CD4-positive, alpha-beta T cell treated with Interleukin-6 at 100 ng/mL for 8 hours (primary cell): Measurements from ENCODE around the gene GTPBP1.

ENCODE experiments used
- DNase-seq: peaks from one replicate; pipeline ENCODE4 v3.0.0-alpha.2; 2020; ENCODE audit warnings: mixed read lengths, low spot score

The GTPBP1 gene

DNA sequence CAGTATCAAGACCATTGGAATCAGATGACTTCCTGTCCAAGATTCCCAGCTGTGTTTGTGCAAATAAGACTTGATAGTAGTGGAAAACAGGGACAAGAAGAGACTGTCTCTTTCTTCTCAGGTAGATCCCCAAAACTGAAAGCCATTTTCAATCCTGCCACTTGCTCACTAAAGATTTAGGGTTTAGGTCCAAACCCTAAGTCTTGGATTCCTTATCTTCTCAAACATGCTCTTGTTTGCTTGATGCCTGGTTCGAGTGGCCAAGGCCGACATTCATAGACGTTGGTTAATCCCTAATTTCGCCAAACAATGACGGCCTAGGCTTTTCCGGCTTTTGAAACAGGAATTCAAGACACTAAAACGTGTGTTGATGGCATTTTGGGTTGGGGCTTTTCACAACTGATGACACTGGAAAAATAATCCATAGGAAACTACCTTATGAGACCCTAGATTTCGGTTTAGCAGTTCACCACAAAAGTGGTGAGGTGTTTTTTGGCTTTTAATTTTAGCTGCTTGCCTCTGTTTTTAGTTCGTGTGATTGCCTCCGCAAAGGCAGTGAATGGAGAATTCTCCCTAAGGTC is 1.0 kb upstream of the GTPBP1 start:
- DNase-seq = no peak

- peak; percentile 23 for DNase-seq
Observed at GRCh38 chr22:38706101-38706900, 557 bp downstream of the GTPBP1 start.

GRCh38 chr22:38706901-38707195 is 1.1 kb downstream of the GTPBP1 start:
- DNase-seq = no peak

DNA sequence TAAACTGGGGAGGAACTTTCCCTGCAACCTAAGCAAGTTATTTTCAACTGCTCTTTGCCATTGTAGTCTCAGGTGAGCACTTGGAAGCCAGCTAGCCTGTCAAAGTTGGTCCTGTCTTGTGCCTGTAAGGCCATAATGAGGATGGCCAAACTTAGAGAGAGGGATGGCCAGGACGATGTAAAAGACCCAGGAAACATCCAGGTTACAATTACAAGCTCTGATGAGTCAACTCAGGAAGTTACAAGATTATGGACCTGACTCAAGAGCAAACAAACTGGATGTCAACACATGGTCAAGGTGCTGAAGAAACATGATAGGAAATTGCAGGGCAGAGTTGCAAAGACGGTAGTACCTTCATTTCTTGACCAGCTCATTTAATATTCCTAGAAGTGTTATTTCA is 1.6 kb downstream of the GTPBP1 start:
- DNase-seq = no peak

DNA sequence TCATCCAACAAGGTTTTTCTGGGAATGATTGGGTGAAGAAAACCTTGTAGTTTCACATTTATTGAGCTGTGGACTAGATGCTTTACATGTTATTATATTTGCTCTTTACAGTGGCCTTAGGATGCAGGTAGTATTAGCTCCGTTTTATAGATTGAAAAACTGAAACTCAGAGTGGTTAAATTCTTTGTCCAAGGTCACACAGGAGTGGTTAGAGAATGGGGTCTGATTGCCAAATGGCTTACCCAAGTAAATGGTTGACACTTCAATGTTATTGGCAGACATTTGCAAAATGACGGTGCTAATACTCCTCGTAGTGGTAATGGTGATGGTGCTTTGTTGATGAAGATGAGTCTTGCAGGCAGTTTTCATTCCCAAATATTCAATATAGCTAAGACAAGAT is 2.2 kb downstream of the GTPBP1 start:
- no peak for DNase-seq

- DNase-seq = no peak
Observed at GRCh38 chr22:38709306-38709705, 3.6 kb downstream of the GTPBP1 start.

DNA sequence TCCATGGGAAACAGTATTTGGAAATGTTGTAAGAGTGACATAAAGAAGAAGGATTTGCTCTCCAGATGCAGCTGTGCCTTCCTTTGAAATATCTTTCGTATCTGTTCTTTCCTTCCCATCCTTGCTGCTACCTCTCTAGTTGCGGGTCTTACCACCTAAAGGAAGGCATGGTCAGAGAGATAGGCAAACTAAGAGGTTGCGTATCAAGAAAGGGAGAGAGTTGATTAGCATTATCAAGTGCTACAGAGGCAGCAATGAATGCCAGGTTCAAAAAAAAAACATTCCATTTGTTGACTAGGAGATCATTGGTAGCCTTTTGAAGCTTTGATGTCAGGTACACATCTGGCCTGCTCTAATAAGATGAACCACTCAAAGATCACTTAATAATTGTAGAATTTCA is 4.6 kb downstream of the GTPBP1 start:
- DNase-seq = no peak

GRCh38 chr22:38710866-38711265 is 5.1 kb downstream of the GTPBP1 start:
- DNase-seq = no peak

- DNase-seq = no peak
Observed at GRCh38 chr22:38712486-38713207, 6.9 kb downstream of the GTPBP1 start.

- no peak for DNase-seq
Observed at GRCh38 chr22:38713921-38714320, 8.2 kb downstream of the GTPBP1 start.

DNA sequence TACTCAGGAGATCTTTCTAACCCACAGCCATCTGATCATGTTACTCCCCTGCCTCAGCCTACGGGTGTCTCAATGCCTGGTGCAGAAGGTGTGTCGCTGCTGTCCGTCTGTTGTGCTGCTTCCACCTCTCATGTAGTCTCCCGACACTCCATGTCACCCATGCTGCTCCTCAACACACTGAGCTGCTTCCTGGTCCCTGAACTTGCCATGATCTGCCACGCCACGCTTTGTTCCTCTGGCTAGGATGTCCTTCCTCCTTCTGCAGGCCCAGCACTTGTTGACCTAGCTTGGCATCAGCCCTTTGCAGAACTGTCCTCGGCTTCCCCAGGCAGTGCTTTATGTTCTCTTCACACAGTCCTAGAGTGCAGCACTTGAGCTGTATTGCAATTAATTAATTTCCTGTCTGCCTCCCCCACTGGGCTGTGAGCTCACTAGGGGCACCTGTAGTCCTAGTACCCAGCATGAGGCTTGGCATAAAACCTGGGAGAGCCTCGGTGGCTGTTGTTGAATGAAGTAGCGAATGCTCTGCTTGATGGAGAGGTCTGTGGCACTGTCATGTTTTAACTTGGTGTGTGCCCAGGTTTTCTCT is 9.5 kb downstream of the GTPBP1 start:
- DNase-seq = no peak

GRCh38 chr22:38715852-38716251 is 10.1 kb downstream of the GTPBP1 start:
- DNase-seq = no peak

GRCh38 chr22:38716271-38716670 is 10.5 kb downstream of the GTPBP1 start:
- no peak for DNase-seq

DNA sequence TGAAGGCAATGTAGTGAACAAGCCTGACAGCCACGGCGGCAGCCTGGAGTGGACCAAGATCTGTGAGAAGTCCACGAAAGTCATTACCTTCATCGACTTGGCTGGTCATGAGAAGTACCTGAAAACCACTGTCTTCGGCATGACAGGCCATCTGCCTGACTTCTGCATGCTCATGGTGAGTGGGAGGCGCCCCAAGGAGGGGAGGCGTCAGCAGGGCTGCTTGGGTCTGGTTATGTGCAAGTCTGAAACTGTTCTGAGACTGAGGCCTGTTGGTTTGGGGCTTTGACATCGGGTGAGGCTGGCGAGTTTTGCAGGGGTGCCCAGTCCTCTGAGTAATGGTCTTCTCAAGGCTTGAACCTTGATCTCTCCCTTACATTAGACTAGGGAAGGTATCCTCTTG is 11.1 kb downstream of the GTPBP1 start:
- DNase-seq = no peak

- no peak for DNase-seq
Observed at GRCh38 chr22:38717244-38717643, 11.5 kb downstream of the GTPBP1 start.

GRCh38 chr22:38718414-38718813 is 12.7 kb downstream of the GTPBP1 start:
- DNase-seq = no peak

GRCh38 chr22:38719196-38719595 is 13.5 kb downstream of the GTPBP1 start:
- DNase-seq = no peak

- no peak for DNase-seq
Observed at GRCh38 chr22:38720350-38720749, 14.6 kb downstream of the GTPBP1 start.

DNA sequence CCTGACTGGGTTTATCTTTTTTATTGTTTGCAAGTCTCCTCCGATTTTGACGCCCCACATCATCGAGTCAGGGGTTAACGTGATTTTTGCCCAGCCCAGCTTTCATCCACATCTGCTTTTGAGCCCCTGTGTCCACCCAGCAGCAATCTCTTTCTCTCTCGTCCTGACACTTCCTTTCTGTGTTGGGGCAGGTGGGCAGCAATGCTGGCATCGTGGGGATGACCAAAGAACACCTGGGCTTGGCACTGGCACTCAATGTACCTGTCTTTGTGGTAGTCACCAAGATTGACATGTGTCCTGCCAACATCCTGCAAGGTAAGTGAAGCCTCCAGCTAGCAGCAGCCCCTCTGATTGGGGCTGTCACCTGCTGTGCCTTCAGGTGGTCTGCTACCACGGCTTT is 15.8 kb downstream of the GTPBP1 start:
- no peak for DNase-seq

- no peak for DNase-seq
Observed at GRCh38 chr22:38724176-38724575, 18.4 kb downstream of the GTPBP1 start.

DNA sequence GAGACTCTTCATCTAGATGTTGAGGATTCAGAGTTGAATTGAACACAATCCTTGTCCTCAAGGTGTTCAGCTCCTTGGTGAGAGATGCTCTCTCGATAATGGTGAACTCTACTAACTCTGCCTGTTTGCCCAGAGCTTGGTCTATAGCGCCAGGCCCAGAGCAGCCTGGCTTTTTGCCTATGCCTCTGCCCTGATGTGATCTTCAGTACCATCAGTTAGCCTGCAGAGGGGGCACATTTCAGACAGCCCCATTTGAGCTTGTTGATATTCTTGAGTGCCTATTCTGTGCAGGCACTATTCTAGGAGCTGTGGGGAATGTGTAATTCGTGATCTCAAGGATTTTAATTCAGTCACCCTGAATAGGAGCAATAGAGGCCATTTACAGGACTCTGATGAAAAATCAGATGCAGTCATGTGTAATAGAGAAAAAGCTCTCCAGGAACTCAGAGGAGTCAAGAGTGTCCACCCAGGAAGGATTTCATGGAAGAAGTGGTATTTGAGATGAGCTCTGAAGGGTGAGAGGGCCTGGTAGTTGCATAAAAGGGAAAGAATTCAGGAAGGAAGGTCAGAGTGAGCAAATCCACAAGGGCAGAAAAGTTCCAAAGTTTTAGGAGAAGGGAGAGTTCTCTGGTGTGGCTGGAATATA is 19.3 kb downstream of the GTPBP1 start:
- DNase-seq = peak; percentile 43

- no peak for DNase-seq
Observed at GRCh38 chr22:38725900-38726655, 20.3 kb downstream of the GTPBP1 start.
